ENCODE results near the gene C5orf52.

Gene C5orf52

DNA sequence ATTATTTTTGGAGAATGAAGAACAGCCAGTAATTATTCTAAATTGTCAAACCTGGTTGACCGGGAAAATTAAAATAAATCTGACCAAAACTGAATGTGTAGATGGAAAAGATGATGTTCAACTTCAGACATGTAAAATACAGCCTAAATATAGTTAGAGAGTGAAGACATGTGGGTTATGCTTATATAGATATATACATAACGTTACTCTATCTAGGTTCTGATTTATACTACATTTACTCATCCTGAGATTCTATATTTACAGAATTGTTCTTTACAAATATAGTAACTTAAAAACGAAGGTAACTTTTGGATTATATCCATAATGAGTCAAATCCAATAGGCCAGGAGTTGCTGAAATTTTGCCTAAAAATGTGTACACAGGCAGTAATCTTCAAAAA lies 39.1 kb downstream of the C5orf52 start:
- TF ChIP-seq MAX (IDR thresholded peaks at IDR 0.05; ENCODE audit: low read depth, low read length), result no peak
- no peak for TF ChIP-seq MYC (IDR thresholded peaks at IDR 0.05; ENCODE audit: low read depth, low read length)
- TF ChIP-seq, protein P1, sequence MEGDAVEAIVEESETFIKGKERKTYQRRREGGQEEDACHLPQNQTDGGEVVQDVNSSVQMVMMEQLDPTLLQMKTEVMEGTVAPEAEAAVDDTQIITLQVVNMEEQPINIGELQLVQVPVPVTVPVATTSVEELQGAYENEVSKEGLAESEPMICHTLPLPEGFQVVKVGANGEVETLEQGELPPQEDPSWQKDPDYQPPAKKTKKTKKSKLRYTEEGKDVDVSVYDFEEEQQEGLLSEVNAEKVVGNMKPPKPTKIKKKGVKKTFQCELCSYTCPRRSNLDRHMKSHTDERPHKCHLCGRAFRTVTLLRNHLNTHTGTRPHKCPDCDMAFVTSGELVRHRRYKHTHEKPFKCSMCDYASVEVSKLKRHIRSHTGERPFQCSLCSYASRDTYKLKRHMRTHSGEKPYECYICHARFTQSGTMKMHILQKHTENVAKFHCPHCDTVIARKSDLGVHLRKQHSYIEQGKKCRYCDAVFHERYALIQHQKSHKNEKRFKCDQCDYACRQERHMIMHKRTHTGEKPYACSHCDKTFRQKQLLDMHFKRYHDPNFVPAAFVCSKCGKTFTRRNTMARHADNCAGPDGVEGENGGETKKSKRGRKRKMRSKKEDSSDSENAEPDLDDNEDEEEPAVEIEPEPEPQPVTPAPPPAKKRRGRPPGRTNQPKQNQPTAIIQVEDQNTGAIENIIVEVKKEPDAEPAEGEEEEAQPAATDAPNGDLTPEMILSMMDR (IDR thresholded peaks at IDR 0.05; ENCODE audit: low read depth, low read length), result no peak
- no peak for TF ChIP-seq POLR2A (IDR thresholded peaks at IDR 0.05; ENCODE audit: extremely low read depth, insufficient read length)
- H3K4me3 ChIP-seq (ENCODE audit: low read depth, low read length), result no peak overlapping the region
- DNase-seq (ENCODE audit: low read depth), result no peak

DNA sequence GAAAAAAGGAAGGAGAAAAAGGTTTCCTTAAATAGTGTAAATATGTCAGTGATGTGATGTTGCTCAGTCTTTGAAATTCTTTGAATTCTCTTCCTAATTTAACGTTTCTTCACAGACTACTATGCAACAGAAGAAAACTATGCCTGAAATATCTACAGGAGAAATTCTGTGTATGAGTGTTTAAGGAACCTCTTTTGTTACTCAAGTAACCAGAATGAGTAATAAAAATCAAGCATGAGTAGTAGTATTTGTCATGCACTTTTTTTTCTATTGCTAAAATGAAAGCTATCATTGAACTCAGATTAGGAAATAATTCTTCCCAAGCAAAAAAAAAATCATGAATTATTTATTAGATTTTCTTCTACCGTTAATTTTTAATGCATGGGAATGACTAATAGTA lies 39.5 kb downstream of the C5orf52 start:
- TF ChIP-seq, protein P1 (IDR thresholded peaks at IDR 0.05; ENCODE audit: low read depth, low read length), result no peak
- no peak for TF ChIP-seq POLR2A (IDR thresholded peaks at IDR 0.05; ENCODE audit: extremely low read depth, insufficient read length)
- no peak for TF ChIP-seq MAX (IDR thresholded peaks at IDR 0.05; ENCODE audit: low read depth, low read length)
- no peak for TF ChIP-seq MYC (IDR thresholded peaks at IDR 0.05; ENCODE audit: low read depth, low read length)
- no peak for DNase-seq (ENCODE audit: low read depth)
- H3K4me3 ChIP-seq (ENCODE audit: low read depth, low read length), result no peak overlapping the region

DNA sequence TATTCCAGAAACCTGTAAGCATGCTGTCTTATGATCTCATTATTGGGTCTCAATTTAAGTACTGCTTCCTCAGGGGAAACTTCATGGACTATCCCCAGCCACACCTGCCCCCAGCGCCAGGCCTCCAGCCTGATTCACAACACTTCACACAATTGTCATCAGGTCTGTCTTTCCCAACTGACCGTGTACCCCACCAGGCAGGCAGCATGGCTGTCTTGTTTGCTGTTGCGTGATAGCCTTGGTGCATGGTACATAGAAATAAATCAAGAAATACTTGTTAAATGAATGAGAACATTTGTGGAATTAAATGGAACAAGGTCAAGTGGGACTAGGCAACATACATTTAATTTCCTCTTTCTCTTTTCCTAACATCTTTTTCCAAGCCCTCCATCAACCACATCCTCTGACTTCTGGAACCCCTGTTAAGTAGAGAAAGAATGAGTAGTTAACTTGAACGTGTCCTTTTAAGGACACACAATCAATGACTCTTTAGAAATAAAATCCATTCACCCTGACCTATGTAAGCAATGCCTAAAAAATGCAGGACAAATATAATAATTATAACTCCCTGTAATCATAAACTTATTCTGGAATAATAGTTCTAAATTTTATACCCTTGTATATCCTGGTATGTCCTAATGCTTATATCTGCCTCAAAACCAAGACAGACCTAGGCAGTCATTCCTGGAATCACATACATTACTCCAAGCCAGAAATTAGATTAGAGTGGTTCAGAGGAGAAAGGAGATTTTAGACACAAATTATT lies 42.7 kb downstream of the C5orf52 start:
- no peak for TF ChIP-seq MAX (IDR thresholded peaks at IDR 0.05; ENCODE audit: low read depth, low read length)
- TF ChIP-seq POLR2A (IDR thresholded peaks at IDR 0.05; ENCODE audit: extremely low read depth, insufficient read length), result no peak
- no peak for TF ChIP-seq MYC (IDR thresholded peaks at IDR 0.05; ENCODE audit: low read depth, low read length)
- TF ChIP-seq, protein P1 (IDR thresholded peaks at IDR 0.05; ENCODE audit: low read depth, low read length), result no peak
- no peak overlapping the region for H3K4me3 ChIP-seq (ENCODE audit: low read depth, low read length)
- no peak for DNase-seq (ENCODE audit: low read depth)

GRCh38 chr5:157714596-157714864 lies 43.2 kb downstream of the C5orf52 start:
- TF ChIP-seq MYC (IDR thresholded peaks at IDR 0.05; ENCODE audit: low read depth, low read length), result no peak
- TF ChIP-seq MAX (IDR thresholded peaks at IDR 0.05; ENCODE audit: low read depth, low read length), result no peak
- TF ChIP-seq, protein P1 (IDR thresholded peaks at IDR 0.05; ENCODE audit: low read depth, low read length), result no peak
- no peak for TF ChIP-seq POLR2A (IDR thresholded peaks at IDR 0.05; ENCODE audit: extremely low read depth, insufficient read length)

DNA sequence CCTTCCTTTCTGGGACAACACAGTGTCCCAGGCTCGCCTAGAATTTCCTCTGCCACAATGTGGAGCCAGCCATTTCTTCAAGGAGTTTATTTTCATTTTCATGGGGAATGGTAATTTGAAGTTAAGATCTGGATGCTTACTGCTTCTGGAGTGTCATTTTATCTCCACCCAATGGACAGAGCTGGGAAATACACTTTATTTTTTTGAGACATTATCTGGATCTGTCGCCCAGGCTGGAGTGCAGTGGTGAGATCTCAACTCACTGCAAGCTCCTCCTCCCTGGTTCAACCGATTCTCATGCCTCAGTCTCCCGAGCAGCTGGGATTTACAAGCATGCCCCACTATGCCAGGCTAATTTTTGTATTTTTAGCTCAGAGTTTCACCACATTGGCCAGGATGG lies 47.2 kb downstream of the C5orf52 start:
- DNase-seq (ENCODE audit: low read depth), result peak; percentile 47
- H3K4me3 ChIP-seq (ENCODE audit: low read depth, low read length), result no peak overlapping the region
- TF ChIP-seq, protein P1 (IDR thresholded peaks at IDR 0.05; ENCODE audit: low read depth, low read length), result no peak
- TF ChIP-seq MAX (IDR thresholded peaks at IDR 0.05; ENCODE audit: low read depth, low read length) (no peak), POLR2A (IDR thresholded peaks at IDR 0.05; ENCODE audit: extremely low read depth, insufficient read length) (no peak), MYC (IDR thresholded peaks at IDR 0.05; ENCODE audit: low read depth, low read length) (no peak)

More at GRCh38 chr5:157714596-157714864, 43.2 kb downstream of the C5orf52 start:
- H3K4me3 ChIP-seq (ENCODE audit: low read depth, low read length), result no peak overlapping the region
- DNase-seq (ENCODE audit: low read depth), result no peak

Measured in NB4 (cell line).